ENCODE results near the gene ZDHHC4. TPM values are rescaled to one million over a fixed set of nuclear protein-coding genes. Genes with fewer than 3 reads are reported as not detected.
A peak's percentile ranks its signal among the peaks of the same experiment; 100 is the strongest.
"Not testable (repeated sequence)": the region's sequence is repeated elsewhere in the genome, so short reads cannot be mapped to it uniquely, and the experiment has no call there.

ZDHHC4 gene
- total RNA-seq, 1 experiment from 2014 or later = 28.9 TPM

GRCh38 chr7:6576024-6576866 is 1.0 kb upstream of the ZDHHC4 start:
- no peaks in the 10 kb centered on the region for H3K9me2 ChIP-seq (replicated peaks; ENCODE audit: low read length)
- POLR2A ChIA-PET (ENCODE audit: unreplicated experiment) = no interaction called here
- intact Hi-C loops (cut with micrococcal nuclease) = no loop called here

GRCh38 chr7:6576867-6577368 is 336 bp upstream of the ZDHHC4 start:
- H3K9me3 ChIP-seq (ENCODE audit: low read length); H3K4me1 ChIP-seq (ENCODE audit: insufficient read depth, low read length); intact Hi-C loops (cut with micrococcal nuclease); H3K79me2 ChIP-seq (ENCODE audit: low read length); H4K20me1 ChIP-seq (ENCODE audit: low read length); ATAC-seq; H3K27me3 ChIP-seq (ENCODE audit: low read length); BruUV-seq (replicated peaks); H3K9me2 ChIP-seq (replicated peaks; ENCODE audit: low read length); POLR2A ChIA-PET (ENCODE audit: unreplicated experiment); H3F3A ChIP-seq (ENCODE audit: low read length, unreplicated experiment); DNase-seq; H3K36me3 ChIP-seq (ENCODE audit: low read depth, low read length); H3K27ac ChIP-seq (ENCODE audit: low read length): not testable (repeated sequence)
- H3K9ac ChIP-seq (ENCODE audit: low read length) = peak overlapping the region; percentile 85
- H3K4me2 ChIP-seq (ENCODE audit: low read length) = peak overlapping the region; percentile 84
- H3K4me3 ChIP-seq (ENCODE audit: low read length) = peak overlapping the region; percentile 70
- H2AFZ ChIP-seq (ENCODE audit: low read length) = peak overlapping the region; percentile 87
- CTCF ChIA-PET = interaction anchor here (0.8 to 1.0 kb wide), 2 partner anchors 13 to 18 kb away, joined by 3 read pairs; partner anchors contain the start of gene INTS15

More at GRCh38 chr7:6576024-6576866, 1.0 kb upstream of the ZDHHC4 start:
- TSS peak; percentile 83 for BruUV-seq (replicated peaks)
- TF ChIP-seq EZH2phosphoT487 (IDR thresholded peaks at IDR 0.05; ENCODE audit: borderline replicate concordance, low read length) (no peak), CTCF (conservative IDR thresholded peaks at IDR 0.05; ENCODE audit: low read depth, low read length) (no peak), EZH2 (IDR thresholded peaks at IDR 0.05; ENCODE audit: low read length, unreplicated experiment) (no peak)
- no peak overlapping the region for H2AFZ ChIP-seq (ENCODE audit: low read length)
- H3K27ac ChIP-seq (ENCODE audit: low read length) = no peak overlapping the region
- H3F3A ChIP-seq (ENCODE audit: low read length, unreplicated experiment) = no peaks in the 10 kb centered on the region
- H3K4me2 ChIP-seq (ENCODE audit: low read length) = no peak overlapping the region
- no peaks in the 10 kb centered on the region for H3K36me3 ChIP-seq (ENCODE audit: low read depth, low read length)
- no peaks in the 10 kb centered on the region for H3K4me1 ChIP-seq (ENCODE audit: insufficient read depth, low read length)
- H3K27me3 ChIP-seq (ENCODE audit: low read length) = no peaks in the 10 kb centered on the region
- H3K9ac ChIP-seq (ENCODE audit: low read length) = no peak overlapping the region
- H4K20me1 ChIP-seq (ENCODE audit: low read length) = no peaks in the 10 kb centered on the region
- no peaks in the 10 kb centered on the region for H3K79me2 ChIP-seq (ENCODE audit: low read length)
- DNase-seq (peak; percentile 18), ATAC-seq (no peak)
- H3K9me3 ChIP-seq (ENCODE audit: low read length) = no peaks in the 10 kb centered on the region
- no peak overlapping the region for H3K4me3 ChIP-seq (ENCODE audit: low read length)
- CTCF ChIA-PET = interaction anchor here (0.8 kb wide), 1 partner anchor 17 kb away, joined by 3 read pairs; no protein-coding TSS in a partner anchor

- BruUV-seq (replicated peaks) = no TSS peak
- peak overlapping the region; percentile 84; the same call in 1 of the 2 replicates for H3K4me2 ChIP-seq (ENCODE audit: low read length)
- no peaks in the 10 kb centered on the region for H4K20me1 ChIP-seq (ENCODE audit: low read length)
- TF ChIP-seq EZH2 (IDR thresholded peaks at IDR 0.05; ENCODE audit: low read length, unreplicated experiment) (no peak), CTCF (conservative IDR thresholded peaks at IDR 0.05; ENCODE audit: low read depth, low read length) (no peak), EZH2phosphoT487 (IDR thresholded peaks at IDR 0.05; ENCODE audit: borderline replicate concordance, low read length) (no peak)
- no peaks in the 10 kb centered on the region for H3K27me3 ChIP-seq (ENCODE audit: low read length)
- H2AFZ ChIP-seq (ENCODE audit: low read length) = no peak overlapping the region
- intact Hi-C loops (cut with micrococcal nuclease) = no loop called here
- no peak overlapping the region for H3K9ac ChIP-seq (ENCODE audit: low read length)
- H3K36me3 ChIP-seq (ENCODE audit: low read depth, low read length) = no peaks in the 10 kb centered on the region
- ChIA-PET CTCF (no interaction called here), POLR2A (ENCODE audit: unreplicated experiment) (no interaction called here)
- peak; percentile 4 for DNase-seq
- no peaks in the 10 kb centered on the region for H3K4me1 ChIP-seq (ENCODE audit: insufficient read depth, low read length)
- no peaks in the 10 kb centered on the region for H3F3A ChIP-seq (ENCODE audit: low read length, unreplicated experiment)
- no peaks in the 10 kb centered on the region for H3K9me2 ChIP-seq (replicated peaks; ENCODE audit: low read length)
- H3K27ac ChIP-seq (ENCODE audit: low read length) = no peak overlapping the region
- H3K9me3 ChIP-seq (ENCODE audit: low read length) = no peaks in the 10 kb centered on the region
- no peaks in the 10 kb centered on the region for H3K79me2 ChIP-seq (ENCODE audit: low read length)
- no peak overlapping the region for H3K4me3 ChIP-seq (ENCODE audit: low read length)
- no peak for ATAC-seq
These were observed 1.1 kb downstream of the ZDHHC4 start for GRCh38 chr7:6578114-6579084.
